ENCODE data around the gene IL1RAPL1.

IL1RAPL1 gene

GRCh38 chrX:28586981-28587551, at the start of gene IL1RAPL1:
Gene IL1RAPL1 (plus strand): TSS chrX:28587446.
- peak; percentile 28 for DNase-seq (ENCODE audit: low spot score)

- no peak for DNase-seq (ENCODE audit: low spot score)
These were observed 44.5 kb upstream of the IL1RAPL1 start for GRCh38 chrX:28542791-28543190.

GRCh38 chrX:28549838-28550237, 37.4 kb upstream of the IL1RAPL1 start:
- DNase-seq (ENCODE audit: low spot score), result no peak

- no peak for DNase-seq (ENCODE audit: low spot score)
These were observed 36.8 kb upstream of the IL1RAPL1 start for GRCh38 chrX:28550331-28550872.

DNA sequence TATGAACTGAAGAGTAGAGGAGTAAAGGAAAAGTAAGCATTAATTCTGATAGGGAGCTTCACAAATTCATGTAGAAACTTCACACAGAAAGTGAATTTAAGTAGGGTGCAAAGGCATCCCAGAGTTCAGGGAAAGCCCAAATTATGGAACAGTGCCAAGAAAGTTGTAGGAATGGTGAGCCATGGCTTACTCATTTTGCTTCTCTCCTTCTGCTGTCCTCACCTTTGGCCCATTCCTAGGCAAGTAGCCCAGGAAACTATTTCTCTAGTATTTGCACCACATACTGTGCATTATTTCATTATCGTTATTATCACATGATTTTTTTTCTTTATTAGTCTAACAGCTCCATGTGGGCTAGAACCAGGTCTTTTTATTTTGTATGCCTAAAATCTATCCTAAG, 34.9 kb upstream of the IL1RAPL1 start:
- no peak for DNase-seq (ENCODE audit: low spot score)

DNA sequence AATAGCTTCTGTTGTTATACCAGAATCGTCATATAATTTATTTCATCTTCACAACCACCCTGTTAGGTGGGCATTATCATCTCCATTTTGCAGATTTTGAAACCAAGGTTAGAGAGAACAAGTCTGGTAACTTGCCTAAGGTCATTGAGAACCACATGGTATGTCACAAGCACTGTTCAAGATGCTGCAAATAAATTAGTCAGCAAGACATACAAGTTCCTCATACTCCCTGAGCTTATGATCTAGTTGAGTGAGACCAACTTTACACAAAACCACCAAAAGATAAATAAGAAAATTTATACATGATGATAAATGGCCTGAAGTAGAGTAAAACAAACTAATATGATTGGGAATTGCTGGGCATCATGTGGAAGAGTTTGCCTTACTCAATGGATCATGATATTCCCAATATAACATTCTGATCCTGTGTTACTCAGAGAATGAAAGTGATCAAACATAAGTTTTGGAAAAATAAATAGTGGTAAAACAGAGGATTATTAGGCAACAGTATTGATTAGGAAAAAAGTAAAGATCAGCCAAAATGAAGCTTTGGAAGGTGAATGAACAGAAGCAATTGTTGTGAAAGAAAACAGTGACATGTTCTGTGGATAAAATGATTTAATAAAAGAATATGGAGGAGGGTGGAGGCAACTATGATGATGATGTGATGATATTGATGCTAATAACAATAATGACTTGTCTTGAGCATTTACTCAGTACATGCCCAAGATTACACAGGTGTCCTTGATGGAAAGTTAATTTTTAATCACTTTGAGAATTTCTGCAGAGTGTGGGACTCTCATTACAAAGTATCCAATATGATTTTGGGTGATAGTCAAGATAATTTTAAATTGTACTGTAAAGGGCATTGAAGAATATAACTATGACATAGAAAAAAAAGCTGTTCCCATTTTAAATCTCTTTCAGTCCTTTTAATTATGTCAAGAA, 34.1 kb upstream of the IL1RAPL1 start:
- no peak for DNase-seq (ENCODE audit: low spot score)

DNA sequence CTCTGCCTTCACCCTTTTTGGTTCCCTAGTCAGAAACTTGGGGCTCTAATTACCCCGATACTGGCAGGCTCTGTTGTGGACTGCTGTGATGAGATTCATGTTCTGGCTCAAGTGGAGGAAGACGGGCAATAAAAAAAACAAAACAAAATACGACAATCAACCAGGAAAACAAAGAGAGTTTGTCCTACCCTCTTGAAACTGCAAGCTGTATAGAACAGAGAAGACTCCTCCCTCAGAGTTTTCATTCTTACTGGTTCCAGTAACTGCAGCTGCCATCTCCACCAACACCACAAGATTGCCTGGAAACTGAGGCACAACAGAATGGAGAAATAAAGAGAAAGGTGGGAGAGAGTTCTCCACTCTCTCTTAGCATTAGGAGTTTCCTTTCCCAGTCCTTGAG, 11.1 kb upstream of the IL1RAPL1 start:
- DNase-seq (ENCODE audit: low spot score), result no peak

- DNase-seq (ENCODE audit: low spot score), result no peak
These were observed 5.7 kb upstream of the IL1RAPL1 start for GRCh38 chrX:28581522-28581921.

GRCh38 chrX:28582511-28582910, 4.7 kb upstream of the IL1RAPL1 start:
- DNase-seq (ENCODE audit: low spot score), result no peak

DNA sequence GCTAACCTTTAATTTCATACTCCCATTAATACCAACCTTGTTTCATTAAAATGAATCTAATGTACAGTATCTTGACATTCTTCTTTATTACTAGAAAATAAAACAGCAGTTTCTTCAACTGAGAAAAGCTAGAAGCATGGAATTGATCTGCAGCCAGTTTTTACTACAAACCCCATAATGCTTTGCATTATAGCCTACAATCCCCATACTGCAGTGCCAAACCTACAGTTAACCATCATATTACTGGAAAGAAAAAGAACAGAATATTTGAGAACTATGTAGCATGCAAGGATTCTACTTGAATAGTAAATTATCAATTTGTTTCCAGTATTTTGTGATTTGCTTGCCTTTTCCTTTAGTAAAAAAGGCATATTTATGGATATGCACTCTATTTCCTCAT, 3.2 kb upstream of the IL1RAPL1 start:
- no peak for DNase-seq (ENCODE audit: low spot score)

- no peak for DNase-seq (ENCODE audit: low spot score)
These were observed 1.5 kb upstream of the IL1RAPL1 start for GRCh38 chrX:28585767-28586166.

DNA sequence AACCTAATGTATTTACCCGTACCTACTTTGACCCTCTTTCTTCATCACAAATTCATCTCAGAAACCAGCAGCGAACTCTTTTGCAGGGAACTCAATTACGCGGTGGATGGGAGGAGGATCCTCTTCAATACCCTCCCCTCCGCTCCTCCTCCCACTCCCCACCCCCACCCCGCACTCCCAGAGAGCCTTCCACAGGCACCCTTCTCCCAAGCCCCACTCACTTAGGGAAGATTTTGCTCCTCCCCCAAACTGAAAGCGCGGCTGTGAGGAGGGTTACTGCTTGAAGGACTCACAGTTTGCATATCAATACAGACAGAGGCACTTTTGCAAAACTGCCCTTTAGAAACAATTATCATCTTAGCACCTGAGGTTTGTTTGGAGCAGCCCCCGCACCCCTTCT, 960 bp upstream of the IL1RAPL1 start:
- no peak for DNase-seq (ENCODE audit: low spot score)

GRCh38 chrX:28589046-28589445, 1.8 kb downstream of the IL1RAPL1 start:
- DNase-seq (ENCODE audit: low spot score), result no peak

- no peak for DNase-seq (ENCODE audit: low spot score)
These were observed 3.1 kb downstream of the IL1RAPL1 start for GRCh38 chrX:28590396-28590795.

GRCh38 chrX:28591542-28591941, 4.3 kb downstream of the IL1RAPL1 start:
- DNase-seq (ENCODE audit: low spot score), result no peak

DNA sequence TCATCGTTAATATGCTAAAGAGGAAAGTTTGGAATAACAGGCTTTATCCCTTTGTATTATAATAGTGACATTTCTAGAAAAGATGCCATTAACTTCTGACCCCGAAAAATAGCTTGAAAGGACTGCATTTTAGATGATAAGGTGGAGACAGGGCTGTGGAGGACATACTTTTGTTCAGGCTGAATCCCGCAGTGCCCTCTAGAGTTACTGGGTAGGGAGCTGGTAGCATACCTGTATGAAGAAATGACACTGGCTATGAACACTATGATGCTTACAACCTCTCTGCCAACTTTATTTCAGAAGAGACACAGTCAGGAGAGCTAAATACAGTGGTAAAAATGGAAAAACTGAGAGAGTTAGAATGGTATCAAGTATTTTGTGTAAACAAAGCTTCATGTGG, 8.1 kb downstream of the IL1RAPL1 start:
- DNase-seq (ENCODE audit: low spot score), result no peak

DNA sequence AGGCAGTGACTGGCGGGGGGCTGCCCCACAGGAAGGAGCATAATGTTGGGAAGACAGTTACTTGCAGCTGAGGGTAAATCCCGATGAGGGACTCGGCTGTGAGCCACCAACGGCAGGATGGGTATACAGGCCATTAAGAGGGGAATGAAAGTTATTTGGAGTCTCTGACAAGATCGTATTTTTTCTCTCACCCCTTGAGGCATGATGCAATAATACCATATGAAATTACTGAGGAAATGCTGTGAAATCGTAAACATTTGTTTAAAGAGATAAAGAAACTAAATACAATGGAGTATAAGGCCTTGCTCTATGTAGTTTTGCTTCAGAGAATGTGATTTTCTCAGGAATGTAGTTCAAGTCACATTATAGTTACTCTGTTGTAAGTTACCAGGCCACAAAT, 12.7 kb downstream of the IL1RAPL1 start:
- no peak for DNase-seq (ENCODE audit: low spot score)

- DNase-seq (ENCODE audit: low spot score), result no peak
These were observed 21.8 kb downstream of the IL1RAPL1 start for GRCh38 chrX:28609003-28609402.

DNA sequence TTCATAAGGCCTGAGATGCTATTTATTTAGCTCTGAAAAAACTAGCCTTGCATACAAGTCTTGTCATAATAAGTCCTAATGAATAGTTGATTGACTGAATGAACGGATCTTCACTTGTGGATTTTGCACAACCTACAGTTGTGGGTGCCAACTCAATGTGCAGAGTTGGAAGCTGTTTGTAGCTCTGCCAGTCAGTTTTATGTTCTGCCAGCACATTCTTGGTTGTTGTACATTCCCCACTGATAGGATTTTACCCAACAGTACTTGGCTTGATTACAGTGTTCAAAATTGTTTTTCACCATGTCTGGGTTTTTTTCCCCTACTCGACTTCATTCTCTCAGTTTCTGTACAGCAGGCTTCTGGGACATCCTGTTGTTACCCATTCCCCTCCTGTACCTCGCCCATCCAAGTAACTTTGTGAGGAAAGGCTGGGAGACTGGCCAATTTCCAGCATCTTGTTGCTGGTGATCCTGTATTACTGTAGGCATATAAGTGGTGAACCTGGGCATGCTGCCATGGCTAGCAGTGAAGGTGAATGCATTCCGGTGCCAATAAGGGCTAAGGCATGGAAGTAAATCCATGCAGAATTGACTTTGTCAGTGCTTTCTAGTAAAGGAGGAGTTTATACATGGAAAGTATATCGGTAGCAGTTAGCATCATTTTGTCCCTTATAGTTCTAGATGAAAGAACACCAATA, 22.8 kb downstream of the IL1RAPL1 start:
- DNase-seq (ENCODE audit: low spot score), result no peak

DNA sequence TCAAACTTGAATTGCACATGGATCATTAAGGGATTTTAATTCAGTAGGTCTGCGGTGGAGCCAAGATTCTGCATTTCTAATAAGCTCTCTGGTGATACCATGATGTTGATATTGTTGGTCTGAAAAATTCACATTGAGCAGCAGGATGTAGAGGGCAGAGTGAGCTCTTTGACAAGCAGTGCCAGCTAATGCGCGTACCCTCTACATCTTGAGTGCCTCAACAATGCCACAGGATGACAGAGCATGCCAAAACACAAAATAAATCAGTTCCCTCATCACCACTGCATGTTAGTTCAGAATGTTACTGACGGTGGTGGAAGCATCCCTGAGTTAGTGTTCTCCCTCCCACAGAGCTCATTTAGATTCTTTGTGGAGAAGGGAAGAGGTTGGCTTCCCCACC, 23.5 kb downstream of the IL1RAPL1 start:
- no peak for DNase-seq (ENCODE audit: low spot score)

GRCh38 chrX:28613558-28613957, 26.3 kb downstream of the IL1RAPL1 start:
- no peak for DNase-seq (ENCODE audit: low spot score)

DNA sequence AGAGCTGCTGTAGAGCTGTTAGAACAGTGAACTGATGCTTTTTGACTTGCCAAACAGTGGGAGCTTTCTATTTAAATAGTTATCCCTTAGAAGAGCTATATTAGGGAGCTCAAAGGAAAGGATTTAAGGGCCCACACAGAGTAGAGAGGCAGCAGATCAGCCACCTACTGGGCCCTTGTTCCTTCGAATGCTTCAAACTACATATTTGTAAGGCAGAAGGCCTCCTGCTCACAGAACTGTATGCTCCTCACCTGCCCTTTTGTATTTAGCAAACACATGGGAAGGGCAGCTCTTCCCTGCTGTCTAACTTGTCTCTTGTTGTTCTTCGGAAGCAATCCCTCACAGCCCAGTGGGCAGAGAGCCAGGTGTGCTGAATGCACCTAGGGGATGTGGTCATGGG, 38.0 kb downstream of the IL1RAPL1 start:
- no peak for DNase-seq (ENCODE audit: low spot score)

- DNase-seq (ENCODE audit: low spot score), result no peak
These were observed 39.3 kb downstream of the IL1RAPL1 start for GRCh38 chrX:28626515-28626914.
